BJ (cell line): Measurements from ENCODE around the gene PLIN5. TPM values are rescaled to one million over a fixed set of nuclear protein-coding genes. Genes with fewer than 3 reads are reported as not detected.

Source experiments
- CTCF ChIA-PET: fragments of 350-600 bp; formaldehyde crosslinking; extraction: SDS; loops from one replicate; lab custom pipeline; 2021; ENCODE audit warnings: antibody characterized with exemption, inconsistent platforms; lab: Yijun Ruan, JAX
- POLR2A ChIA-PET: fragments of 300-600 bp; sonication (Branson Sonifier 250); formaldehyde crosslinking; extraction: SDS; loops from one replicate; lab custom pipeline; 2021; ENCODE audit warnings: antibody characterized with exemption; lab: Charles Lee
- DNase-seq: peaks from one replicate; pipeline ENCODE4 v3.0.0-alpha.2; 2011; ENCODE audit warnings: low read depth
- H3K27me3 ChIP-seq: 2 replicates; pipeline ENCODE4 v1.6.0; 2011; ENCODE audit warnings: low read length; ENCODE audit not compliant: control insufficient read depth, insufficient read depth
- H3K36me3 ChIP-seq: 2 replicates; pipeline ENCODE4 v1.5.1; 2011; ENCODE audit warnings: low read length; ENCODE audit not compliant: control insufficient read depth, insufficient read depth
- H3K4me3 ChIP-seq: 2 replicates; pipeline ENCODE4 v1.5.1; 2011; ENCODE audit warnings: low read depth, mild to moderate bottlenecking, control low read depth, low read length
- CTCF ChIP-seq: IDR thresholded peaks from 2 replicates; pipeline ENCODE4 v1.5.1; 2011; ENCODE audit warnings: low read depth, mild to moderate bottlenecking, control low read depth, inconsistent platforms, low read length, moderate library complexity; ENCODE audit not compliant: insufficient read depth
- polyA plus RNA-seq: library from polyadenylated mRNA; depleted of rRNA; stranded (reverse); fragments of >200 nt; gene quantifications from 2 replicates; pipeline ENCODE4 v1.2.3, GENCODE V29; 2011; rRNA removed

PLIN5 gene
- polyA plus RNA-seq, 1 experiment, result not detected

- H3K27me3 ChIP-seq, result no peaks in the 10 kb centered on the region
- H3K4me3 ChIP-seq, result peak overlapping the region; percentile 92
- peaks cover 12% of the 10 kb centered on the region for H3K36me3 ChIP-seq
- POLR2A ChIA-PET, result no interaction called here
- no peak for DNase-seq
- CTCF ChIA-PET, result interaction anchor here (0.6 kb wide), 1 partner anchor 16 kb away, joined by 4 read pairs; no protein-coding TSS in a partner anchor
- TF ChIP-seq CTCF, result no peak
These were observed 61.8 kb downstream of the PLIN5 start for GRCh38 chr19:4473011-4473762.

Other genes starting within 250 kb of the PLIN5 start
- not detected in 2 replicates for gene TMIGD2, start 232.8 kb downstream of the PLIN5 start, polyA plus RNA-seq
- gene FSD1, start 230.6 kb downstream of the PLIN5 start, polyA plus RNA-seq, result 3.9 and 11.9 TPM in 2 replicates
- 5.6 and 7.8 TPM in 2 replicates for gene STAP2, start 196.4 kb downstream of the PLIN5 start, polyA plus RNA-seq
- 4.9 and 5.3 TPM in 2 replicates for gene MPND, start 191.7 kb downstream of the PLIN5 start, polyA plus RNA-seq
- 52.2 and 89.4 TPM in 2 replicates for gene SH3GL1, start 134.7 kb downstream of the PLIN5 start, polyA plus RNA-seq
- gene CHAF1A, start 132.6 kb downstream of the PLIN5 start, polyA plus RNA-seq, result 6.3 and 11.4 TPM in 2 replicates
- 85.5 and 127 TPM in 2 replicates for gene UBXN6, start 77.4 kb downstream of the PLIN5 start, polyA plus RNA-seq
- 23.8 and 26.0 TPM in 2 replicates for gene HDGFL2, start 62.9 kb downstream of the PLIN5 start, polyA plus RNA-seq
- gene PLIN4, start 16.7 kb downstream of the PLIN5 start, polyA plus RNA-seq, result 0.01 TPM in 2 replicates
- 0.02 TPM in 1 of 2 replicates, not detected in the other for gene LRG1, start 4.8 kb upstream of the PLIN5 start, polyA plus RNA-seq
- 0.11 and 0.22 TPM in 2 replicates for gene SEMA6B, start 24.5 kb upstream of the PLIN5 start, polyA plus RNA-seq
- 3.7 and 4.8 TPM in 2 replicates for gene TNFAIP8L1, start 104.3 kb upstream of the PLIN5 start, polyA plus RNA-seq
- gene MYDGF, start 135.1 kb upstream of the PLIN5 start, polyA plus RNA-seq, result 162 and 222 TPM in 2 replicates
- gene DPP9, start 188.6 kb upstream of the PLIN5 start, polyA plus RNA-seq, result 4.5 and 12.3 TPM in 2 replicates